ENCODE measurements around the gene ADTRP.
A peak's percentile ranks its signal among the peaks of the same experiment; 100 is the strongest.

Gene ADTRP

GRCh38 chr6:11773013-11773412, 5.6 kb downstream of the ADTRP start:
- Histone ChIP-seq H3K4me1 (ENCODE audit: insufficient read depth, low read length) (peaks cover 31% of the 10 kb centered on the region), H3K9me3 (ENCODE audit: control insufficient read depth, insufficient read depth, low read length) (no peaks in the 10 kb centered on the region), H3K9ac (ENCODE audit: low read depth, low read length) (no peak overlapping the region), H3K36me3 (ENCODE audit: insufficient read depth, low read length) (no peaks in the 10 kb centered on the region)

GRCh38 chr6:11772109-11772825, 6.3 kb downstream of the ADTRP start:
- Histone ChIP-seq H3K9ac (ENCODE audit: low read depth, low read length) (no peak overlapping the region), H3K36me3 (ENCODE audit: insufficient read depth, low read length) (no peaks in the 10 kb centered on the region), H3K9me3 (ENCODE audit: control insufficient read depth, insufficient read depth, low read length) (no peaks in the 10 kb centered on the region), H3K4me1 (ENCODE audit: insufficient read depth, low read length) (peaks cover 33% of the 10 kb centered on the region)

- H3K9ac ChIP-seq (ENCODE audit: low read depth, low read length): no peak overlapping the region
- no peaks in the 10 kb centered on the region for H3K36me3 ChIP-seq (ENCODE audit: insufficient read depth, low read length)
- H3K9me3 ChIP-seq (ENCODE audit: control insufficient read depth, insufficient read depth, low read length): no peaks in the 10 kb centered on the region
- H3K4me1 ChIP-seq (ENCODE audit: insufficient read depth, low read length): peaks cover 38% of the 10 kb centered on the region
Observed at GRCh38 chr6:11771473-11772048, 7.0 kb downstream of the ADTRP start.

- Histone ChIP-seq H3K36me3 (ENCODE audit: insufficient read depth, low read length) (no peaks in the 10 kb centered on the region), H3K9ac (ENCODE audit: low read depth, low read length) (0 out of 2 replicates have a peak overlapping the region, but pooled peaks have one; percentile 8), H3K4me1 (ENCODE audit: insufficient read depth, low read length) (peaks cover 45% of the 10 kb centered on the region), H3K9me3 (ENCODE audit: control insufficient read depth, insufficient read depth, low read length) (no peaks in the 10 kb centered on the region)
Observed at GRCh38 chr6:11770546-11771466, 7.8 kb downstream of the ADTRP start.

GRCh38 chr6:11769811-11770545, 8.6 kb downstream of the ADTRP start:
- Histone ChIP-seq H3K36me3 (ENCODE audit: insufficient read depth, low read length) (no peaks in the 10 kb centered on the region), H3K9ac (ENCODE audit: low read depth, low read length) (no peak overlapping the region), H3K9me3 (ENCODE audit: control insufficient read depth, insufficient read depth, low read length) (no peaks in the 10 kb centered on the region), H3K4me1 (ENCODE audit: insufficient read depth, low read length) (peaks cover 49% of the 10 kb centered on the region)

- peaks cover 49% of the 10 kb centered on the region for H3K4me1 ChIP-seq (ENCODE audit: insufficient read depth, low read length)
- H3K9ac ChIP-seq (ENCODE audit: low read depth, low read length): no peak overlapping the region
- no peaks in the 10 kb centered on the region for H3K36me3 ChIP-seq (ENCODE audit: insufficient read depth, low read length)
- no peaks in the 10 kb centered on the region for H3K9me3 ChIP-seq (ENCODE audit: control insufficient read depth, insufficient read depth, low read length)
Observed at GRCh38 chr6:11769244-11769643, 9.4 kb downstream of the ADTRP start.

- no peaks in the 10 kb centered on the region for H3K36me3 ChIP-seq (ENCODE audit: insufficient read depth, low read length)
- H3K9me3 ChIP-seq (ENCODE audit: control insufficient read depth, insufficient read depth, low read length): no peaks in the 10 kb centered on the region
- no peak overlapping the region for H3K9ac ChIP-seq (ENCODE audit: low read depth, low read length)
- H3K4me1 ChIP-seq (ENCODE audit: insufficient read depth, low read length): peaks cover 47% of the 10 kb centered on the region
Observed at GRCh38 chr6:11767978-11768756, 10.4 kb downstream of the ADTRP start.

- Histone ChIP-seq H3K36me3 (ENCODE audit: insufficient read depth, low read length) (no peaks in the 10 kb centered on the region), H3K9ac (ENCODE audit: low read depth, low read length) (no peak overlapping the region), H3K9me3 (ENCODE audit: control insufficient read depth, insufficient read depth, low read length) (no peaks in the 10 kb centered on the region), H3K4me1 (ENCODE audit: insufficient read depth, low read length) (peaks cover 47% of the 10 kb centered on the region)
Observed at GRCh38 chr6:11767458-11767857, 11.1 kb downstream of the ADTRP start.

GRCh38 chr6:11766589-11767450, 11.8 kb downstream of the ADTRP start:
- Histone ChIP-seq H3K9me3 (ENCODE audit: control insufficient read depth, insufficient read depth, low read length) (no peaks in the 10 kb centered on the region), H3K4me1 (ENCODE audit: insufficient read depth, low read length) (peaks cover 41% of the 10 kb centered on the region), H3K9ac (ENCODE audit: low read depth, low read length) (no peak overlapping the region), H3K36me3 (ENCODE audit: insufficient read depth, low read length) (no peaks in the 10 kb centered on the region)

GRCh38 chr6:11766043-11766442, 12.6 kb downstream of the ADTRP start:
- H3K36me3 ChIP-seq (ENCODE audit: insufficient read depth, low read length): no peaks in the 10 kb centered on the region
- H3K4me1 ChIP-seq (ENCODE audit: insufficient read depth, low read length): peaks cover 34% of the 10 kb centered on the region
- no peaks in the 10 kb centered on the region for H3K9me3 ChIP-seq (ENCODE audit: control insufficient read depth, insufficient read depth, low read length)
- no peak overlapping the region for H3K9ac ChIP-seq (ENCODE audit: low read depth, low read length)

GRCh38 chr6:11764250-11764604, 14.4 kb downstream of the ADTRP start:
- Histone ChIP-seq H3K9me3 (ENCODE audit: control insufficient read depth, insufficient read depth, low read length) (no peaks in the 10 kb centered on the region), H3K9ac (ENCODE audit: low read depth, low read length) (no peak overlapping the region), H3K36me3 (ENCODE audit: insufficient read depth, low read length) (no peaks in the 10 kb centered on the region)

GRCh38 chr6:11763460-11764249, 14.9 kb downstream of the ADTRP start:
- H3K4me1 ChIP-seq (ENCODE audit: insufficient read depth, low read length): peaks cover 25% of the 10 kb centered on the region; the same call in 1 of the 2 replicates
- H3K9ac ChIP-seq (ENCODE audit: low read depth, low read length): no peak overlapping the region
- H3K9me3 ChIP-seq (ENCODE audit: control insufficient read depth, insufficient read depth, low read length): no peaks in the 10 kb centered on the region
- no peaks in the 10 kb centered on the region for H3K36me3 ChIP-seq (ENCODE audit: insufficient read depth, low read length)

More at GRCh38 chr6:11764250-11764604, 14.4 kb downstream of the ADTRP start:
- peaks cover 25% of the 10 kb centered on the region; the same call in 1 of the 2 replicates for H3K4me1 ChIP-seq (ENCODE audit: insufficient read depth, low read length)

Data from ES-I3 (cell line).